Mucosa of descending colon (tissue), 3 donors: ENCODE measurements around the gene AHCYL2. TPM values are rescaled to one million over a fixed set of nuclear protein-coding genes. Genes with fewer than 3 reads are reported as not detected.
A peak's percentile ranks its signal among the peaks of the same experiment; 100 is the strongest.
"Not testable (repeated sequence)": the region's sequence is repeated elsewhere in the genome, so short reads cannot be mapped to it uniquely, and the experiment has no call there.

Experiments used
- ATAC-seq: fragments of 200-7000 bp; cut with Tn5 transposase; one replicate; pipeline ENCODE4 v1.9.1; 2020; ENCODE audit warnings: mild to moderate bottlenecking, moderate library complexity
- DNase-seq, 3 donors: peaks; one replicate each; pipeline ENCODE4 v3.0.0-alpha.2; 2020
- H3K36me3 ChIP-seq: fragments of 200-600 bp; one replicate; pipeline ENCODE4 v1.8.0; 2021; ENCODE audit warnings: low read depth, mild to moderate bottlenecking
- H3K4me1 ChIP-seq: fragments of 200-600 bp; one replicate; pipeline ENCODE4 v1.8.0; 2021; ENCODE audit warnings: low read depth, mild to moderate bottlenecking
- H3K4me3 ChIP-seq: fragments of 200-600 bp; one replicate; pipeline ENCODE4 v1.8.0; 2021; ENCODE audit warnings: mild to moderate bottlenecking
- H3K9me3 ChIP-seq: fragments of 200-600 bp; one replicate; pipeline ENCODE4 v1.8.0; 2021; ENCODE audit warnings: mild to moderate bottlenecking
- CTCF ChIP-seq: fragments of 200-600 bp; IDR thresholded peaks from one replicate; pipeline ENCODE4 v1.8.0; 2022; ENCODE audit warnings: antibody characterized with exemption, mild to moderate bottlenecking
- intact Hi-C, 2 donors: fragments of 100-400 bp; cut with DNase I in 1 of 2; cut with micrococcal nuclease in 1 of 2; formaldehyde crosslinking; loops; one replicate each; pipeline versions ENCODE4 v1.11.0 to v1.11.1; 2022; cut with DNase I, micrococcal nuclease
- total RNA-seq, 3 donors: library from RNA; stranded (reverse); fragmentation: NEBNext Ultra II Directional in 2 of 3; extraction: Animal tissue kit (Norgen Biotek cat#: 25700) in 2 of 3; gene quantifications; one replicate each; pipeline versions ENCODE4 v1.2.1 to v1.2.4, GENCODE V29; 2021 to 2023
- donor health status: DM: no; HTN: no; CAD: no; lungs with moderate emphysema.
- donor health status: DM: no; HTN: no; CAD: no.
- donor health status: DM: no; HTN: yes; CAD: no.

AHCYL2 gene
- total RNA-seq, 3 donors from 2014 or later = 215 to 717 (median 467) TPM

- no peak for TF ChIP-seq CTCF
- ATAC-seq = no peak
- intact Hi-C loops = no loop called here
Observed at GRCh38 chr7:129285111-129285510, 60.3 kb downstream of the AHCYL2 start.

GRCh38 chr7:129292861-129293260, 68.0 kb downstream of the AHCYL2 start:
- intact Hi-C loops = no loop called here
- no peaks in the 10 kb centered on the region for H3K36me3 ChIP-seq
- TF ChIP-seq CTCF = no peak
- H3K4me1 ChIP-seq = no peaks in the 10 kb centered on the region
- no peak for DNase-seq
- H3K4me3 ChIP-seq = no peak overlapping the region
- H3K9me3 ChIP-seq = no peaks in the 10 kb centered on the region
- ATAC-seq = no peak

More at GRCh38 chr7:129285111-129285510, 60.3 kb downstream of the AHCYL2 start:
- H3K36me3 ChIP-seq = no peaks in the 10 kb centered on the region
- no peaks in the 10 kb centered on the region for H3K4me1 ChIP-seq
- DNase-seq = no peak
- H3K9me3 ChIP-seq = no peaks in the 10 kb centered on the region
- H3K4me3 ChIP-seq = no peak overlapping the region

- TF ChIP-seq CTCF = no peak
- DNase-seq (no peak), ATAC-seq (no peak)
- intact Hi-C loops = no loop called here
- no peaks in the 10 kb centered on the region for H3K9me3 ChIP-seq
- no peaks in the 10 kb centered on the region for H3K36me3 ChIP-seq
- H3K4me3 ChIP-seq = no peak overlapping the region
- no peaks in the 10 kb centered on the region for H3K4me1 ChIP-seq
Observed at GRCh38 chr7:129295015-129295423, 70.2 kb downstream of the AHCYL2 start.

GRCh38 chr7:129298268-129298893, 73.6 kb downstream of the AHCYL2 start:
- Histone ChIP-seq H3K4me1 (no peaks in the 10 kb centered on the region), H3K4me3 (no peak overlapping the region), H3K36me3 (no peaks in the 10 kb centered on the region), H3K9me3 (no peaks in the 10 kb centered on the region)
- peak; percentile 43 for TF ChIP-seq CTCF
- no peak for ATAC-seq
- intact Hi-C loops = loop anchor here in 1 of 2 donors (2.0 kb wide), 1 partner anchor 80 kb away; no protein-coding TSS in a partner anchor
- peak in 2 of 3 donors; percentile 45 to 80 for DNase-seq

- no peak for ATAC-seq
- TF ChIP-seq CTCF = no peak
- intact Hi-C loops = loop anchor here in 1 of 2 donors (2.0 kb wide), 1 partner anchor 81 kb away; no protein-coding TSS in a partner anchor
Observed at GRCh38 chr7:129299889-129300288, 75.1 kb downstream of the AHCYL2 start.

GRCh38 chr7:129300299-129300698, 75.5 kb downstream of the AHCYL2 start:
- H3K9me3 ChIP-seq, DNase-seq, H3K4me3 ChIP-seq, intact Hi-C loops, H3K4me1 ChIP-seq, ATAC-seq, H3K36me3 ChIP-seq: not testable (repeated sequence)

More at GRCh38 chr7:129299889-129300288, 75.1 kb downstream of the AHCYL2 start:
- Histone ChIP-seq H3K4me3 (no peak overlapping the region), H3K36me3 (no peaks in the 10 kb centered on the region), H3K9me3 (no peaks in the 10 kb centered on the region), H3K4me1 (no peaks in the 10 kb centered on the region)
- DNase-seq = no peak
